GM10266 (cell line): Measurements from ENCODE around the gene ZFYVE21.

ENCODE experiments used
- DNase-seq: peaks from one replicate; pipeline ENCODE4 v3.0.0; 2012; ENCODE audit errors: extremely low spot score
- CTCF ChIP-seq: IDR thresholded peaks from 2 replicates; pipeline ENCODE4 v1.5.1; 2012; ENCODE audit warnings: mild to moderate bottlenecking, low read depth; ENCODE audit not compliant: control insufficient read depth, insufficient read depth; ENCODE audit errors: missing control alignments

Gene ZFYVE21

GRCh38 chr14:103702497-103703432, 12.8 kb upstream of the ZFYVE21 start:
- no peak for TF ChIP-seq CTCF
- DNase-seq, result no peak

GRCh38 chr14:103703433-103704385, 11.9 kb upstream of the ZFYVE21 start:
- no peak for DNase-seq
- TF ChIP-seq CTCF, result no peak

- no peak for DNase-seq
- TF ChIP-seq CTCF, result no peak
These were observed 10.9 kb upstream of the ZFYVE21 start for GRCh38 chr14:103704708-103705107.

GRCh38 chr14:103705118-103705503, 10.5 kb upstream of the ZFYVE21 start:
- DNase-seq, result no peak
- TF ChIP-seq CTCF, result no peak

GRCh38 chr14:103705504-103706284, 9.9 kb upstream of the ZFYVE21 start:
- no peak for TF ChIP-seq CTCF
- no peak for DNase-seq

- no peak for TF ChIP-seq CTCF
- no peak for DNase-seq
These were observed 8.9 kb upstream of the ZFYVE21 start for GRCh38 chr14:103706551-103707328.
